SK-N-MC (cell line): ENCODE results near the gene NF2.

Source experiments
- EZH2 ChIP-seq: fragments of 200-600 bp; sonication (generic); IDR thresholded peaks from one replicate; pipeline ENCODE4 v1.6.1; 2017; ENCODE audit warnings: antibody characterized with exemption
- POLR2AphosphoS5 ChIP-seq: IDR thresholded peaks from 2 replicates; pipeline ENCODE4 v1.6.1; 2012; ENCODE audit warnings: mild to moderate bottlenecking, low read depth, low read length, borderline replicate concordance

GRCh38 chr22:29661336-29661735, 57.9 kb downstream of the NF2 start:
- TF ChIP-seq POLR2AphosphoS5 = no peak
- no peak for TF ChIP-seq EZH2
